Kidney (tissue), 14 donors: ENCODE measurements around the gene TBCD. TPM values are rescaled to one million over a fixed set of nuclear protein-coding genes. Genes with fewer than 3 reads are reported as not detected.

Experiments used
- DNase-seq, 5 donors: peaks; one replicate each; pipeline ENCODE4 v3.0.0-alpha.2; 2013 to 2020
- FAIRE-seq: peaks from 2 replicates; lab custom pipeline; 2012; peaks lifted over from hg19 to GRCh38; lab: Jason Lieb, UNC
- H3K27ac ChIP-seq, 2 donors: one replicate each; pipeline ENCODE4 v1.7.0; 2013; ENCODE audit warnings: low read depth in 2 of 2, low read length in 2 of 2, inconsistent platforms in 1 of 2
- H3K27me3 ChIP-seq: one replicate; pipeline ENCODE4 v1.7.1; 2013; ENCODE audit warnings: low read length, inconsistent platforms; ENCODE audit not compliant: control insufficient read depth, insufficient read depth
- H3K36me3 ChIP-seq, 3 donors: one replicate each; pipeline versions ENCODE4 v1.7.0 to v1.7.1; 2013; ENCODE audit warnings: low read length in 3 of 3, control low read depth in 1 of 3, inconsistent platforms in 1 of 3; ENCODE audit not compliant: insufficient read depth in 3 of 3, control insufficient read depth in 2 of 3
- H3K4me1 ChIP-seq, 3 donors: one replicate each; pipeline versions ENCODE4 v1.7.0 to v1.7.1; 2013; ENCODE audit warnings: low read length in 3 of 3, inconsistent platforms in 1 of 3, low read depth in 1 of 3; ENCODE audit not compliant: control insufficient read depth in 2 of 3, insufficient read depth in 2 of 3
- H3K4me3 ChIP-seq, 3 donors: one replicate each; pipeline versions ENCODE4 v1.7.0 to v1.8.1; 2013; ENCODE audit warnings: low read length in 3 of 3, control low read depth in 1 of 3, inconsistent platforms in 1 of 3
- H3K9ac ChIP-seq, 3 donors: one replicate each; pipeline versions ENCODE4 v1.7.0 to v1.7.1; 2013; ENCODE audit warnings: low read length in 3 of 3, control low read depth in 1 of 3, inconsistent platforms in 1 of 3
- H3K9me3 ChIP-seq, 3 donors: one replicate each; pipeline versions ENCODE4 v1.7.0 to v1.7.1; 2013; ENCODE audit warnings: low read length in 3 of 3, control low read depth in 1 of 3, inconsistent platforms in 1 of 3; ENCODE audit not compliant: control insufficient read depth in 2 of 3, insufficient read depth in 1 of 3
- CTCF ChIP-seq: IDR thresholded peaks from 3 replicates; pipeline ENCODE4 v1.5.1; 2012; ENCODE audit warnings: mild to moderate bottlenecking, moderate library complexity, borderline replicate concordance; ENCODE audit not compliant: insufficient read depth; ENCODE audit errors: extremely low read depth
- intact Hi-C: fragments of 100-400 bp; cut with DNase I; formaldehyde crosslinking; loops from one replicate; pipeline ENCODE4 v1.11.1; 2022
- polyA plus RNA-seq: library from polyadenylated mRNA; stranded (reverse); fragments of 350-450 nt; fragmentation: Illumina TruSeq; extraction: RNeasy Lipid Tissue Mini Kit (QIAGEN cat#74804); gene quantifications from one replicate; pipeline ENCODE4 v1.2.3, GENCODE V29; 2014; ENCODE audit warnings: low read depth, low replicate concordance; ENCODE audit not compliant: insufficient read depth
- total RNA-seq: library from RNA; stranded (reverse); fragmentation: NEBNext Ultra II Directional; extraction: Animal tissue kit (Norgen Biotek cat#: 25700); gene quantifications from one replicate; pipeline ENCODE4 v1.2.1, GENCODE V29; 2021
- donor health status: control.
- donor health status: control.
- donor health status: control.
- donor health status: control.
- donor health status: control.
- donor health status: DM: yes; HTN: yes; CAD: no.
- donor health status: Normal renal cell carcinoma (clear cell type).

TBCD gene
- total and polyA plus RNA-seq, 2 donors from 2014 or later: 72.8 to 78.7 TPM

- no peak overlapping the region for H3K27ac ChIP-seq
- peaks cover 0 to 2% (median 0%) of the 10 kb centered on the region in 3 donors for H3K9me3 ChIP-seq
- FAIRE-seq (no peak), DNase-seq (peak in 2 of 5 donors; percentile 27 to 70)
- no peak overlapping the region for H3K4me3 ChIP-seq
- intact Hi-C loops: no loop called here
- peaks cover 0 to 4% (median 0%) of the 10 kb centered on the region in 3 donors for H3K36me3 ChIP-seq
- no peak for TF ChIP-seq CTCF
- H3K27me3 ChIP-seq: no peaks in the 10 kb centered on the region
- peaks cover 0 to 4% (median 0%) of the 10 kb centered on the region in 3 donors for H3K4me1 ChIP-seq
- H3K9ac ChIP-seq: no peak overlapping the region
These were observed 207.5 kb downstream of the TBCD start for GRCh38 chr17:82959242-82959930.

- Histone ChIP-seq H3K9ac (no peak overlapping the region), H3K27me3 (no peaks in the 10 kb centered on the region), H3K4me1 (peaks cover 0 to 4% (median 0%) of the 10 kb centered on the region in 3 donors), H3K27ac (no peak overlapping the region), H3K9me3 (peaks cover 0 to 2% (median 0%) of the 10 kb centered on the region in 3 donors), H3K36me3 (peaks cover 0 to 4% (median 0%) of the 10 kb centered on the region in 3 donors), H3K4me3 (no peak overlapping the region)
- FAIRE-seq (no peak), DNase-seq (peak in 2 of 5 donors; percentile 37 to 75)
- intact Hi-C loops: no loop called here
- no peak for TF ChIP-seq CTCF
These were observed 208.1 kb downstream of the TBCD start for GRCh38 chr17:82959990-82960418.

GRCh38 chr17:82960419-82961271 is 208.8 kb downstream of the TBCD start:
- H3K4me1 ChIP-seq: peaks cover 0 to 4% (median 0%) of the 10 kb centered on the region in 3 donors
- H3K36me3 ChIP-seq: peaks cover 0 to 4% (median 0%) of the 10 kb centered on the region in 3 donors
- intact Hi-C loops: no loop called here
- no peak overlapping the region for H3K27ac ChIP-seq
- no peak overlapping the region for H3K9ac ChIP-seq
- TF ChIP-seq CTCF: no peak
- peaks cover 0 to 2% (median 0%) of the 10 kb centered on the region in 3 donors for H3K9me3 ChIP-seq
- DNase-seq (peak in 2 of 5 donors; percentile 31 to 78), FAIRE-seq (no peak)
- no peak overlapping the region for H3K4me3 ChIP-seq
- no peaks in the 10 kb centered on the region for H3K27me3 ChIP-seq
